IMR-90 (cell line): ENCODE results near the gene ITGB4. TPM values are rescaled to one million over a fixed set of nuclear protein-coding genes. Genes with fewer than 3 reads are reported as not detected.

Experiments
- ATAC-seq: fragments of 200-7000 bp; cut with Tn5 transposase; 2 replicates; pipeline ENCODE4 v1.9.1; 2020; ENCODE audit warnings: low read depth, mild to moderate bottlenecking, moderate library complexity
- BruUV-seq: library from RNA; stranded (reverse); fragments of 400-500 nt; replicated peaks from 2 replicates; lab custom pipeline; 2021; lab: Mats Ljungman, UMichigan
- CTCF ChIA-PET: fragments of 300-600 bp; formaldehyde crosslinking; extraction: SDS; loops from one replicate; lab custom pipeline; 2021; ENCODE audit warnings: antibody characterized with exemption; lab: Yijun Ruan, JAX
- POLR2A ChIA-PET: fragments of 300-600 bp; sonication (Branson Sonifier 250); formaldehyde crosslinking; loops from one replicate; lab custom pipeline; 2022; ENCODE audit warnings: antibody characterized with exemption; ENCODE audit not compliant: unreplicated experiment; lab: Charles Lee
- DNase-seq: peaks from one replicate; pipeline ENCODE4 v3.0.0; 2013
- H2AFZ ChIP-seq: replicated peaks from 2 replicates; pipeline ENCODE3; 2013; ENCODE audit warnings: low read length, mild to moderate bottlenecking; ENCODE audit not compliant: poor library complexity
- H2AK5ac ChIP-seq: 2 replicates; pipeline ENCODE4 v1.6.1; 2013; ENCODE audit warnings: low read depth, low read length, inconsistent platforms
- H2AK9ac ChIP-seq: replicated peaks from 2 replicates; pipeline ENCODE3; 2013; ENCODE audit warnings: mild to moderate bottlenecking, low read depth, low read length, moderate library complexity; ENCODE audit not compliant: poor library complexity
- H2BK120ac ChIP-seq: 2 replicates; pipeline ENCODE4 v1.6.1; 2013; ENCODE audit warnings: low read depth, low read length, inconsistent platforms
- H2BK15ac ChIP-seq: 3 replicates; pipeline ENCODE4 v1.6.1; 2013; ENCODE audit warnings: low read depth, low read length, inconsistent platforms
- H2BK20ac ChIP-seq: 2 replicates; pipeline ENCODE4 v1.6.1; 2013; ENCODE audit warnings: low read depth, mild to moderate bottlenecking, inconsistent platforms, low read length, moderate library complexity
- H2BK5ac ChIP-seq: 2 replicates; pipeline ENCODE4 v1.6.1; 2013; ENCODE audit warnings: mild to moderate bottlenecking, low read depth, low read length, inconsistent platforms; ENCODE audit not compliant: poor library complexity, severe bottlenecking
- H3K14ac ChIP-seq: replicated peaks from 2 replicates; pipeline ENCODE4 v1.6.1; 2013; ENCODE audit warnings: low read depth, low read length, inconsistent platforms
- H3K18ac ChIP-seq: 2 replicates; pipeline ENCODE4 v1.6.1; 2013; ENCODE audit warnings: low read depth, low read length, control low read depth
- H3K23ac ChIP-seq: 2 replicates; pipeline ENCODE4 v1.6.1; 2013; ENCODE audit warnings: low read depth, low read length, inconsistent platforms
- H3K27ac ChIP-seq: 2 replicates; pipeline ENCODE4 v1.5.1; 2013; ENCODE audit warnings: mild to moderate bottlenecking, control low read depth, low read length; ENCODE audit not compliant: insufficient read depth
- H3K27me3 ChIP-seq: 2 replicates; pipeline ENCODE4 v1.6.1; 2013; ENCODE audit warnings: low read length; ENCODE audit not compliant: control insufficient read depth, insufficient read depth
- H3K36me3 ChIP-seq: 2 replicates; pipeline ENCODE4 v1.6.1; 2013; ENCODE audit warnings: low read length, mixed read lengths; ENCODE audit not compliant: control insufficient read depth, insufficient read depth
- H3K4ac ChIP-seq: 2 replicates; pipeline ENCODE4 v1.6.1; 2013; ENCODE audit warnings: low read depth, low read length, inconsistent platforms
- H3K4me1 ChIP-seq: 2 replicates; pipeline ENCODE4 v1.6.1; 2013; ENCODE audit warnings: low read length, mixed read lengths; ENCODE audit not compliant: control insufficient read depth, insufficient read depth
- H3K4me2 ChIP-seq: 2 replicates; pipeline ENCODE4 v1.6.1; 2013; ENCODE audit warnings: low read depth, mild to moderate bottlenecking, control low read depth, low read length, moderate library complexity
- H3K4me3 ChIP-seq: 2 replicates; pipeline ENCODE4 v1.5.1; 2013; ENCODE audit warnings: low read depth, mild to moderate bottlenecking, control low read depth, low read length, moderate library complexity; ENCODE audit not compliant: insufficient read depth
- H3K56ac ChIP-seq: 2 replicates; pipeline ENCODE4 v1.6.1; 2013; ENCODE audit warnings: low read length, inconsistent platforms; ENCODE audit not compliant: insufficient read depth; ENCODE audit errors: extremely low read depth
- H3K79me1 ChIP-seq, 2 experiments: 2 replicates each; pipeline ENCODE4 v1.6.1; 2013; ENCODE audit warnings: low read length in 2 of 2, inconsistent platforms in 1 of 2, low read depth in 1 of 2
- H3K9ac ChIP-seq: 2 replicates; pipeline ENCODE4 v1.6.1; 2013; ENCODE audit warnings: low read depth, low read length, control low read depth
- H3K9me1 ChIP-seq: 2 replicates; pipeline ENCODE4 v1.6.1; 2013; ENCODE audit warnings: low read length, inconsistent platforms; ENCODE audit not compliant: insufficient read depth
- H3K9me3 ChIP-seq: 2 replicates; pipeline ENCODE4 v1.6.1; 2013; ENCODE audit warnings: low read length; ENCODE audit not compliant: control insufficient read depth, insufficient read depth
- H4K20me1 ChIP-seq: 2 replicates; pipeline ENCODE4 v1.6.1; 2013; ENCODE audit warnings: low read length, inconsistent platforms; ENCODE audit not compliant: insufficient read depth
- H4K5ac ChIP-seq: 2 replicates; pipeline ENCODE4 v1.6.1; 2013; ENCODE audit warnings: mild to moderate bottlenecking, low read depth, low read length, control low read depth
- H4K8ac ChIP-seq, 2 experiments: 2 replicates each; pipeline ENCODE4 v1.6.1; 2013; ENCODE audit warnings: low read depth in 2 of 2, low read length in 2 of 2, control low read depth in 1 of 2, inconsistent platforms in 1 of 2
- H4K91ac ChIP-seq: 2 replicates; pipeline ENCODE4 v1.6.1; 2013; ENCODE audit warnings: low read depth, low read length, inconsistent platforms; ENCODE audit not compliant: insufficient read depth
- SMC3 ChIP-seq: fragments of 150-350 bp; IDR thresholded peaks from 2 replicates; pipeline ENCODE4 v1.6.1; 2016; ENCODE audit warnings: low read depth, mild to moderate bottlenecking, antibody characterized with exemption, low read length, moderate library complexity
- WGBS, 2 experiments: methylation state at CpG; one replicate each; pipeline versions ENCODE4 v1.1.5 to v1.1.7; 2013; ENCODE audit warnings: missing lambda C conversion rate in 2 of 2; ENCODE audit not compliant: insufficient read length in 1 of 2; ENCODE audit errors: extremely low coverage in 2 of 2; 5-methylcytosine and 5-hydroxymethylcytosine counted together
- dilution Hi-C: fragments of 300-500 bp; cut with HindIII; formaldehyde crosslinking; loops from one replicate; pipeline ENCODE4 v1.14.3; 2018; ENCODE audit warnings: low sequenced_read_pairs; ENCODE audit not compliant: unreplicated experiment
- in situ Hi-C: fragments of 300-500 bp; cut with MboI; formaldehyde crosslinking; loops from 3 replicates; pipeline ENCODE4 v1.14.3; 2019; ENCODE audit warnings: low sequenced_read_pairs, inconsistent platforms, mixed read lengths
- intact Hi-C: fragments of 100-400 bp; cut with micrococcal nuclease; formaldehyde crosslinking; loops from 2 replicates; pipeline ENCODE4 v1.10.0; 2022
- polyA plus RNA-seq, 3 experiments: library from polyadenylated mRNA; depleted of rRNA; stranded (reverse); fragments of >200 nt; gene quantifications; 2 replicates each; pipeline ENCODE4 v1.2.3, GENCODE V29; 2012; ENCODE audit warnings: low replicate concordance in 1 of 3
- total RNA-seq: library from RNA; depleted of rRNA; stranded (reverse); fragments of >200 nt; gene quantifications from 2 replicates; pipeline ENCODE4 v1.2.3, GENCODE V29; 2012
- TF ChIP-seq, protein P1 (sequence below): conservative IDR thresholded peaks from 2 replicates; pipeline ENCODE4 v1.5.1; 2012; ENCODE audit warnings: mild to moderate bottlenecking, low read depth, low read length, improper control_type of control experiment

The ITGB4 gene
- total and polyA plus RNA-seq, 2 of the 4 experiments (the other 2 are of a cell fraction) = under 0.01 to 0.27 TPM

DNA sequence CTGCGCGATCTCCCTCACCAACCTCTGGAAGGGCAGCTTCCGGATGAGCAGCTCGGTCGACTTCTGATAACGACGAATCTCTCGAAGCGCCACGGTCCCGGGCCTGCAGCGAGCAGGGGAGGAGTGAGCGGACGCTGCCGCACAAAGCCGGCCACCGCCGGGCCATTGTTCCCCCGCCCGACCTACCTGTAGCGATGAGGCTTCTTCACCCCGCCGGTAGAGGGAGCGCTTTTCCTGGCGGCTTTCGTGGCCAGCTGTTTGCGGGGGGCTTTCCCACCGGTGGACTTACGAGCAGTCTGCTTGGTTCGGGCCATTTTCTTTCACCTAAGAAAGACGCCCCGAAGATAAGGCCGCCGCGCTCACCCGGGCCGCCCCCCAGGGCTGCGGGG lies 57.6 kb downstream of the ITGB4 start:
- Histone ChIP-seq H4K91ac (0 out of 2 replicates have a peak overlapping the region, but pooled peaks have one; percentile 5), H3K4me3 (peak overlapping the region; percentile 62), H3K79me1 (peaks cover 11 to 37% of the 10 kb centered on the region in 2 experiments), H2AK5ac (0 out of 2 replicates have a peak overlapping the region, but pooled peaks have one; percentile 43), H3K9me1 (peaks cover 17% of the 10 kb centered on the region), H3K4me2 (peak overlapping the region; percentile 86), H3K27me3 (no peaks in the 10 kb centered on the region), H3K4ac (peak overlapping the region; percentile 3; the same call in 1 of the 2 replicates), H3K9me3 (no peaks in the 10 kb centered on the region), H4K5ac (no peak overlapping the region), H2AFZ (peak overlapping the region; percentile 82), H3K9ac (peak overlapping the region; percentile 80), H3K14ac (peak overlapping the region; percentile 61; the same call in 1 of the 2 replicates), H2BK20ac (no peak overlapping the region), H2BK120ac (no peak overlapping the region), H3K23ac (peak overlapping the region; percentile 31; the same call in 1 of the 2 replicates), H2BK5ac (peak overlapping the region; percentile 21), H4K8ac (no peak overlapping the region), H3K56ac (no peak overlapping the region; the same call in none of the 2 replicates), H3K18ac (no peak overlapping the region; the same call in 1 of the 2 replicates), H3K4me1 (peaks cover 3% of the 10 kb centered on the region), H2AK9ac (peak overlapping the region; percentile 70), H3K27ac (peak overlapping the region; percentile 86), H4K20me1 (peaks cover 55% of the 10 kb centered on the region), H3K36me3 (peaks cover 23% of the 10 kb centered on the region), H2BK15ac (no peak overlapping the region)
- WGBS, 2 experiments = 1% methylated on average over 26 of the region's 38 CpGs; no CpG with 5 or more reads in 1 of the 2 experiments
- no peak; the same call in 1 of the 2 replicates for ATAC-seq
- dilution Hi-C loops (no loop called here), intact Hi-C loops (no loop called here), in situ Hi-C loops (no loop called here)
- CTCF ChIA-PET = interaction anchor here (1.8 kb wide), 1 partner anchor 13 kb away, joined by 5 read pairs; the partner anchor contains the start of gene GALK1
- BruUV-seq = no TSS peak
- POLR2A ChIA-PET = no interaction called here
- peak; percentile 35 for DNase-seq
- no peak for TF ChIP-seq SMC3
- TF ChIP-seq, protein P1, sequence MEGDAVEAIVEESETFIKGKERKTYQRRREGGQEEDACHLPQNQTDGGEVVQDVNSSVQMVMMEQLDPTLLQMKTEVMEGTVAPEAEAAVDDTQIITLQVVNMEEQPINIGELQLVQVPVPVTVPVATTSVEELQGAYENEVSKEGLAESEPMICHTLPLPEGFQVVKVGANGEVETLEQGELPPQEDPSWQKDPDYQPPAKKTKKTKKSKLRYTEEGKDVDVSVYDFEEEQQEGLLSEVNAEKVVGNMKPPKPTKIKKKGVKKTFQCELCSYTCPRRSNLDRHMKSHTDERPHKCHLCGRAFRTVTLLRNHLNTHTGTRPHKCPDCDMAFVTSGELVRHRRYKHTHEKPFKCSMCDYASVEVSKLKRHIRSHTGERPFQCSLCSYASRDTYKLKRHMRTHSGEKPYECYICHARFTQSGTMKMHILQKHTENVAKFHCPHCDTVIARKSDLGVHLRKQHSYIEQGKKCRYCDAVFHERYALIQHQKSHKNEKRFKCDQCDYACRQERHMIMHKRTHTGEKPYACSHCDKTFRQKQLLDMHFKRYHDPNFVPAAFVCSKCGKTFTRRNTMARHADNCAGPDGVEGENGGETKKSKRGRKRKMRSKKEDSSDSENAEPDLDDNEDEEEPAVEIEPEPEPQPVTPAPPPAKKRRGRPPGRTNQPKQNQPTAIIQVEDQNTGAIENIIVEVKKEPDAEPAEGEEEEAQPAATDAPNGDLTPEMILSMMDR = peak; percentile 40
